Upper lobe of right lung (tissue), 1 donor: Measurements from ENCODE around the gene DXO. TPM values are rescaled to one million over a fixed set of nuclear protein-coding genes. Genes with fewer than 3 reads are reported as not detected.

Experiments used
- ATAC-seq: fragments of 200-7000 bp; cut with Tn5 transposase; one replicate; pipeline ENCODE4 v1.9.1; 2020; ENCODE audit warnings: mild to moderate bottlenecking, moderate library complexity
- DNase-seq: peaks from one replicate; pipeline ENCODE4 v3.0.0-alpha.2; 2020
- H3K27ac ChIP-seq: fragments of 200-600 bp; one replicate; pipeline ENCODE4 v1.8.0; 2022
- H3K27me3 ChIP-seq: fragments of 200-600 bp; one replicate; pipeline ENCODE4 v1.8.0; 2022; ENCODE audit warnings: mild to moderate bottlenecking
- H3K36me3 ChIP-seq: fragments of 200-600 bp; one replicate; pipeline ENCODE4 v1.8.0; 2022
- H3K4me1 ChIP-seq: fragments of 200-600 bp; one replicate; pipeline ENCODE4 v1.8.0; 2022
- H3K4me3 ChIP-seq: fragments of 200-600 bp; one replicate; pipeline ENCODE4 v1.8.0; 2022; ENCODE audit warnings: mild to moderate bottlenecking
- H3K9me3 ChIP-seq: fragments of 200-600 bp; one replicate; pipeline ENCODE4 v1.8.0; 2022
- CTCF ChIP-seq: fragments of 200-600 bp; IDR thresholded peaks from one replicate; pipeline ENCODE4 v1.8.0; 2022; ENCODE audit warnings: antibody characterized with exemption
- intact Hi-C: fragments of 100-400 bp; cut with DNase I; formaldehyde crosslinking; loops from one replicate; pipeline ENCODE4 v1.11.0; 2022
- total RNA-seq: library from RNA; stranded (reverse); fragmentation: NEBNext Ultra II Directional; extraction: Animal tissue kit (Norgen Biotek cat#: 25700); gene quantifications from one replicate; pipeline ENCODE4 v1.2.1, GENCODE V29; 2021
- donor health status: DM: no; HTN: yes; CAD: no; lungs with severe emphysema.

Gene DXO
- total RNA-seq, 1 donor from 2014 or later = 20.5 TPM

- Histone ChIP-seq H3K4me1 (peaks cover 14% of the 10 kb centered on the region), H3K36me3 (peaks cover 12% of the 10 kb centered on the region), H3K9me3 (no peaks in the 10 kb centered on the region), H3K27ac (peak overlapping the region; percentile 84), H3K4me3 (peak overlapping the region; percentile 23), H3K27me3 (no peaks in the 10 kb centered on the region)
- no peak for TF ChIP-seq CTCF
- intact Hi-C loops = no loop called here
- DNase-seq (no peak), ATAC-seq (no peak)
Measured at GRCh38 chr6:31946370-31946885, 25.5 kb downstream of the DXO start.

GRCh38 chr6:31945507-31946369 is 26.2 kb downstream of the DXO start, which contains the start of gene CFB:
Gene CFB, plus strand, starts transcription at chr6:31946095. Its CDS starts 127 bp downstream, at chr6:31946222.
- no peak for TF ChIP-seq CTCF
- Histone ChIP-seq H3K9me3 (no peaks in the 10 kb centered on the region), H3K27me3 (no peaks in the 10 kb centered on the region), H3K4me1 (peaks cover 14% of the 10 kb centered on the region), H3K36me3 (peaks cover 12% of the 10 kb centered on the region), H3K4me3 (peak within 1 kb of the TSS; percentile 23), H3K27ac (peak within 1 kb of the TSS; percentile 84)
- intact Hi-C loops = no loop called here
- DNase-seq = peak; percentile 79
- ATAC-seq = peak; percentile 84

- H3K36me3 ChIP-seq = peaks cover 13% of the 10 kb centered on the region
- TF ChIP-seq CTCF = no peak
- DNase-seq = no peak
- H3K27me3 ChIP-seq = no peaks in the 10 kb centered on the region
- peak overlapping the region; percentile 84 for H3K27ac ChIP-seq
- H3K9me3 ChIP-seq = no peaks in the 10 kb centered on the region
- peak overlapping the region; percentile 23 for H3K4me3 ChIP-seq
- ATAC-seq = no peak
- H3K4me1 ChIP-seq = peaks cover 14% of the 10 kb centered on the region
- intact Hi-C loops = no loop called here
Measured at GRCh38 chr6:31945154-31945506, 26.8 kb downstream of the DXO start.

- ATAC-seq (no peak), DNase-seq (no peak)
- no peak overlapping the region for H3K4me3 ChIP-seq
- H3K4me1 ChIP-seq = peaks cover 14% of the 10 kb centered on the region
- intact Hi-C loops = no loop called here
- no peak for TF ChIP-seq CTCF
- no peaks in the 10 kb centered on the region for H3K27me3 ChIP-seq
- peaks cover 19% of the 10 kb centered on the region for H3K36me3 ChIP-seq
- no peaks in the 10 kb centered on the region for H3K9me3 ChIP-seq
- H3K27ac ChIP-seq = no peak overlapping the region
Measured at GRCh38 chr6:31943742-31944141, 28.2 kb downstream of the DXO start.

- TF ChIP-seq CTCF = no peak
- DNase-seq = no peak
- ATAC-seq = no peak
- H3K36me3 ChIP-seq = peaks cover 19% of the 10 kb centered on the region
- no peaks in the 10 kb centered on the region for H3K27me3 ChIP-seq
- H3K9me3 ChIP-seq = no peaks in the 10 kb centered on the region
- H3K4me3 ChIP-seq = no peak overlapping the region
- no peak overlapping the region for H3K27ac ChIP-seq
- peaks cover 5% of the 10 kb centered on the region for H3K4me1 ChIP-seq
- intact Hi-C loops = no loop called here
Measured at GRCh38 chr6:31940256-31940664, 31.7 kb downstream of the DXO start.
